Skeletal muscle tissue (tissue), 4 donors: Measurements from ENCODE around the gene IQSEC2. TPM values are rescaled to one million over a fixed set of nuclear protein-coding genes. Genes with fewer than 3 reads are reported as not detected.

ENCODE experiments used
- H3K27ac ChIP-seq: one replicate; pipeline ENCODE4 v1.7.0; 2013; ENCODE audit warnings: mild to moderate bottlenecking, low read depth, low read length, inconsistent platforms
- H3K27me3 ChIP-seq, 3 donors: one replicate each; pipeline ENCODE4 v1.7.0; 2013; ENCODE audit warnings: low read length in 3 of 3; ENCODE audit not compliant: control insufficient read depth in 3 of 3, insufficient read depth in 3 of 3
- H3K36me3 ChIP-seq, 3 donors: one replicate each; pipeline ENCODE4 v1.7.0; 2013; ENCODE audit warnings: low read length in 3 of 3; ENCODE audit not compliant: control insufficient read depth in 3 of 3, insufficient read depth in 3 of 3
- H3K4me1 ChIP-seq, 3 donors: one replicate each; pipeline ENCODE4 v1.7.0; 2013; ENCODE audit warnings: low read length in 3 of 3, mild to moderate bottlenecking in 3 of 3; ENCODE audit not compliant: control insufficient read depth in 3 of 3, insufficient read depth in 3 of 3
- H3K4me3 ChIP-seq, 3 donors: one replicate each; pipeline ENCODE4 v1.7.0; 2013; ENCODE audit warnings: low read length in 3 of 3
- H3K9ac ChIP-seq, 3 donors: one replicate each; pipeline ENCODE4 v1.7.0; 2013; ENCODE audit warnings: low read length in 3 of 3, mild to moderate bottlenecking in 3 of 3, moderate library complexity in 2 of 3, low read depth in 1 of 3
- H3K9me3 ChIP-seq, 3 donors: one replicate each; pipeline ENCODE4 v1.7.0; 2013; ENCODE audit warnings: low read length in 3 of 3; ENCODE audit not compliant: control insufficient read depth in 3 of 3
- total RNA-seq: library from RNA; depleted of rRNA; stranded (reverse); fragments of >200 nt; gene quantifications from one replicate; pipeline ENCODE4 v1.2.3, GENCODE V29; 2014
- donor health status: Osteomylitis.

Gene IQSEC2
- total RNA-seq, 1 donor from 2014 or later, result 3.1 TPM

GRCh38 chrX:53305219-53305995, 24.0 kb upstream of the IQSEC2 start:
- H3K36me3 ChIP-seq, result no peaks in the 10 kb centered on the region
- no peak overlapping the region for H3K9ac ChIP-seq
- no peak overlapping the region for H3K27ac ChIP-seq
- no peaks in the 10 kb centered on the region for H3K4me1 ChIP-seq
- no peaks in the 10 kb centered on the region for H3K9me3 ChIP-seq
- no peak overlapping the region for H3K4me3 ChIP-seq
- no peaks in the 10 kb centered on the region for H3K27me3 ChIP-seq

GRCh38 chrX:53303195-53303594, 21.8 kb upstream of the IQSEC2 start:
- no peaks in the 10 kb centered on the region for H3K36me3 ChIP-seq

GRCh38 chrX:53300157-53300556, 18.8 kb upstream of the IQSEC2 start:
- no peaks in the 10 kb centered on the region for H3K4me1 ChIP-seq
- H3K27ac ChIP-seq, result no peak overlapping the region
- no peaks in the 10 kb centered on the region for H3K36me3 ChIP-seq
- H3K27me3 ChIP-seq, result peaks cover 0 to 4% (median 0%) of the 10 kb centered on the region in 3 donors
- no peak overlapping the region for H3K9ac ChIP-seq
- H3K4me3 ChIP-seq, result no peak overlapping the region
- H3K9me3 ChIP-seq, result no peaks in the 10 kb centered on the region

More at GRCh38 chrX:53303195-53303594, 21.8 kb upstream of the IQSEC2 start:
- Histone ChIP-seq H3K9me3 (no peaks in the 10 kb centered on the region), H3K4me3 (no peak overlapping the region), H3K9ac (no peak overlapping the region), H3K27me3 (peaks cover 0 to 4% (median 0%) of the 10 kb centered on the region in 3 donors), H3K4me1 (no peaks in the 10 kb centered on the region), H3K27ac (no peak overlapping the region)

GRCh38 chrX:53294024-53294648, 12.8 kb upstream of the IQSEC2 start:
- H3K4me3 ChIP-seq, result no peak overlapping the region
- H3K4me1 ChIP-seq, result peaks cover 0 to 16% (median 14%) of the 10 kb centered on the region in 3 donors
- no peak overlapping the region for H3K27ac ChIP-seq
- H3K9me3 ChIP-seq, result no peaks in the 10 kb centered on the region
- no peaks in the 10 kb centered on the region for H3K36me3 ChIP-seq
- H3K27me3 ChIP-seq, result peaks cover 0 to 19% (median 0%) of the 10 kb centered on the region in 3 donors
- H3K9ac ChIP-seq, result no peak overlapping the region

- no peak overlapping the region for H3K4me3 ChIP-seq
- peaks cover 0 to 19% (median 0%) of the 10 kb centered on the region in 3 donors for H3K27me3 ChIP-seq
Observed at GRCh38 chrX:53291596-53291995, 10.2 kb upstream of the IQSEC2 start.

GRCh38 chrX:53290441-53291041, 9.2 kb upstream of the IQSEC2 start:
- peaks cover 16 to 48% (median 37%) of the 10 kb centered on the region in 3 donors for H3K4me1 ChIP-seq
- H3K36me3 ChIP-seq, result no peaks in the 10 kb centered on the region
- peak overlapping the region; percentile 12 for H3K27ac ChIP-seq
- H3K9ac ChIP-seq, result peak overlapping the region in 1 of 3 donors; percentile 16
- H3K27me3 ChIP-seq, result peaks cover 0 to 19% (median 0%) of the 10 kb centered on the region in 3 donors
- H3K9me3 ChIP-seq, result no peaks in the 10 kb centered on the region
- no peak overlapping the region for H3K4me3 ChIP-seq

More at GRCh38 chrX:53291596-53291995, 10.2 kb upstream of the IQSEC2 start:
- no peak overlapping the region for H3K27ac ChIP-seq
- peaks cover 16 to 40% (median 29%) of the 10 kb centered on the region in 3 donors for H3K4me1 ChIP-seq
- H3K9me3 ChIP-seq, result no peaks in the 10 kb centered on the region
- H3K36me3 ChIP-seq, result no peaks in the 10 kb centered on the region
- H3K9ac ChIP-seq, result no peak overlapping the region

GRCh38 chrX:53288189-53288588, 6.8 kb upstream of the IQSEC2 start:
- Histone ChIP-seq H3K27ac (peak overlapping the region; percentile 71), H3K36me3 (no peaks in the 10 kb centered on the region), H3K4me1 (peaks cover 16 to 55% (median 46%) of the 10 kb centered on the region in 3 donors), H3K4me3 (no peak overlapping the region), H3K9me3 (no peaks in the 10 kb centered on the region), H3K27me3 (peaks cover 0 to 16% (median 0%) of the 10 kb centered on the region in 3 donors), H3K9ac (no peak overlapping the region)

- peak overlapping the region in 2 of 3 donors; percentile 37 to 45 for H3K4me3 ChIP-seq
- peaks cover 0 to 13% (median 0%) of the 10 kb centered on the region in 3 donors for H3K27me3 ChIP-seq
- no peaks in the 10 kb centered on the region for H3K9me3 ChIP-seq
- H3K36me3 ChIP-seq, result no peaks in the 10 kb centered on the region
- H3K27ac ChIP-seq, result peak overlapping the region; percentile 71
- H3K9ac ChIP-seq, result peak overlapping the region in 2 of 3 donors; percentile 23 to 64
- H3K4me1 ChIP-seq, result peaks cover 17 to 56% (median 47%) of the 10 kb centered on the region in 3 donors
Observed at GRCh38 chrX:53287493-53288138, 6.2 kb upstream of the IQSEC2 start.

GRCh38 chrX:53286171-53286570, 4.8 kb upstream of the IQSEC2 start:
- H3K9me3 ChIP-seq, result no peaks in the 10 kb centered on the region
- no peak overlapping the region for H3K27ac ChIP-seq
- peaks cover 28 to 70% (median 56%) of the 10 kb centered on the region in 3 donors for H3K4me1 ChIP-seq
- no peak overlapping the region for H3K9ac ChIP-seq
- H3K36me3 ChIP-seq, result no peaks in the 10 kb centered on the region
- H3K4me3 ChIP-seq, result no peak overlapping the region
- H3K27me3 ChIP-seq, result peaks cover 0 to 12% (median 0%) of the 10 kb centered on the region in 3 donors
